ENCODE data around the gene COL9A1.

GRCh38 chr6:70292193-70292592, 10.7 kb downstream of the COL9A1 start:
- TF ChIP-seq POLR2A (IDR thresholded peaks at IDR 0.05) (no peak), CTCF (IDR thresholded peaks at IDR 0.05) (no peak)
